Heart right ventricle (tissue), 16 donors: ENCODE data around the gene RBFOX2. TPM values are rescaled to one million over a fixed set of nuclear protein-coding genes. Genes with fewer than 3 reads are reported as not detected.
A peak's percentile ranks its signal among the peaks of the same experiment; 100 is the strongest.

Experiments used
- ATAC-seq, 8 donors: fragments of 200-7000 bp; cut with Tn5 transposase; one replicate each; pipeline ENCODE4 v1.9.1; 2020; ENCODE audit warnings: mild to moderate bottlenecking in 8 of 8, moderate library complexity in 8 of 8, moderate number of reproducible peaks in 1 of 8
- DNase-seq, 2 donors: peaks; one replicate each; pipeline ENCODE4 v3.0.0-alpha.2; 2020
- H3K27ac ChIP-seq, 10 donors: fragments of 200-600 bp; sonication (generic) in 2 of 10; one replicate each; pipeline versions ENCODE4 v1.5.0 to v1.8.0; 2020 to 2022; ENCODE audit warnings: mild to moderate bottlenecking in 3 of 10
- H3K27me3 ChIP-seq, 7 donors: fragments of 200-600 bp; one replicate each; pipeline ENCODE4 v1.8.0; 2021 to 2022; ENCODE audit warnings: mild to moderate bottlenecking in 2 of 7
- H3K36me3 ChIP-seq, 9 donors: fragments of 200-600 bp; sonication (generic) in 1 of 9; one replicate each; pipeline versions ENCODE4 v1.5.0 to v1.8.0; 2020 to 2022; ENCODE audit warnings: mild to moderate bottlenecking in 2 of 9
- H3K4me1 ChIP-seq, 9 donors: fragments of 200-600 bp; sonication (generic) in 1 of 9; one replicate each; pipeline versions ENCODE4 v1.5.0 to v1.8.0; 2020 to 2022; ENCODE audit warnings: mild to moderate bottlenecking in 4 of 9
- H3K4me3 ChIP-seq, 10 donors: fragments of 200-600 bp; sonication (generic) in 2 of 10; one replicate each; pipeline versions ENCODE4 v1.5.0 to v1.8.0; 2020 to 2022; ENCODE audit warnings: mild to moderate bottlenecking in 7 of 10, moderate library complexity in 2 of 10
- H3K9me3 ChIP-seq, 11 donors: fragments of 200-600 bp in 10 of 11; sonication (generic) in 2 of 11; one replicate each; pipeline versions ENCODE4 v1.5.0 to v1.8.0; 2013 to 2022; ENCODE audit warnings: mild to moderate bottlenecking in 2 of 11, control low read depth in 1 of 11, moderate library complexity in 1 of 11
- WGBS, 2 donors: extraction: QIAGEN DNeasy Blood & Tissue Kit; methylation state at CpG; one replicate each; pipeline ENCODE4 v1.1.7; 2013; ENCODE audit warnings: inconsistent platforms in 1 of 2; 5-methylcytosine and 5-hydroxymethylcytosine counted together
- intact Hi-C, 10 donors: fragments of 100-400 bp; cut with DNase I; formaldehyde crosslinking; loops; one replicate each; pipeline versions ENCODE4 v1.11.1 to v1.14.2; 2022
- polyA plus RNA-seq, 2 donors: library from polyadenylated mRNA; stranded (reverse); fragments of 200-250 nt; gene quantifications; one replicate each; pipeline ENCODE4 v1.2.3, GENCODE V29; 2013
- total RNA-seq, 10 donors: library from RNA; stranded (reverse); fragmentation: NEBNext Ultra II Directional in 3 of 10; extraction: Animal tissue kit (Norgen Biotek cat#: 25700) in 3 of 10; gene quantifications; one replicate each; pipeline versions ENCODE4 v1.2.1 to v1.2.4, GENCODE V29; 2021 to 2023
- TF ChIP-seq, protein P1 (sequence below), 9 donors: fragments of 200-600 bp; sonication (generic) in 2 of 9; IDR thresholded peaks; one replicate each; pipeline versions ENCODE4 v1.5.0 to v1.8.0; 2021 to 2022; ENCODE audit warnings: antibody characterized with exemption in 9 of 9, mild to moderate bottlenecking in 5 of 9, moderate library complexity in 1 of 9
- donor health status: Arrhythmogenic right ventricular cardiomyopathy.
- donor health status: ischemic (EF 13 %, LVEDD 7.1; RV severe dilation, severe dysfunction).
- donor health status: healthy with polysubstance abuse.
- donor health status: DM: no; HTN: yes; CAD: no.
- donor health status: DM: no; HTN: no; CAD: no.
- donor health status: ischemic (EF 25% LVEDD 6.9; RV normal size, moderate dysfunction).
- donor health status: ischemic (EF 25% LVEDD 5.7; RV mildly dilated, moderate dysfunction).
- donor health status: healthy.
- donor health status: DM: yes; HTN: yes; CAD: no.
- donor health status: Ischemic cardiomyopathy.
- donor health status: ischemic (EF 35%, LVEDD 5.7; RV mildly dilated, moderate dysfunction).
- donor health status: nonischemic (EF 11% LVEDD 7.7; RV severe dilation, severe dysfunction).
- donor health status: DM: yes; HTN: yes; CAD: no.
- donor health status: PGD.
- donor health status: ischemic (EF 29% LVEDD 5.4; RV normal size, mild dysfunction).
- donor health status: nonischemic (EF 23%, LVEDD 6.1; RV moderate dilation, normal function).

Gene RBFOX2
- total and polyA plus RNA-seq, 12 donors, result 18.0 to 105 (median 90.4) TPM

DNA sequence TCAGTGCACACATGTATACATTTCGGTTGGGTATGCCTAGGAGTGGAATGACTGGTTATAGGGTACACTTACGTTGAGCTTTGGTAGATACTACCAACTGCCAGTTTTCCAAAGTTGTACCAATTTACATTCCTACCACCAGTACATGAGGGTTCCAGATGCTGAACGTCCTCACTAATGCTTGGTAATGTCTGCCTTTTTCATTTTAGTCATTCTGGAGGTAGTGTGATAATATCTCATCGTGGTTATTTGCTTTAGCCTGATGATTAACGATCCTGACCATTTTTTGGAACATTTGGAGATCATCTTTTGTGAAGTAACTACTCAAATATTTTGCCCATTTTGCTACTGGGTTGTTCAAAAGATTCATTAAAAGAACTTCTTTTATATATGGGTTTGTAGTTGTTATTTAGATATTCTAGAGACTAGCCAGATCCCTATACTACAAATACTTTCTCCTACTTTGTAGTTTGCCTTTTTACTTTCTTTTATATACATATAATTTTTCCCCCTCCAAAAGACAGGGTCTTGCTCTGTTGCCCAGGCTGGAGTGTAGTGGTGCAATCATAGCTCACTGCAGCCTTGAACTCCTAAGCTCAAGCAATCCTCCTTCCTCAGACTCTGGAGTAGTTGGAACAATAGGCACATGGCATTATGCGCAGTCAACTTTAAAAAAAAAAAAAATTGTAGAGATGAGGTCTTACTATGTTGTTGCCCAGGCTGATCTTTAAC, 62.1 kb downstream of the RBFOX2 start:
- TF ChIP-seq, protein P1, sequence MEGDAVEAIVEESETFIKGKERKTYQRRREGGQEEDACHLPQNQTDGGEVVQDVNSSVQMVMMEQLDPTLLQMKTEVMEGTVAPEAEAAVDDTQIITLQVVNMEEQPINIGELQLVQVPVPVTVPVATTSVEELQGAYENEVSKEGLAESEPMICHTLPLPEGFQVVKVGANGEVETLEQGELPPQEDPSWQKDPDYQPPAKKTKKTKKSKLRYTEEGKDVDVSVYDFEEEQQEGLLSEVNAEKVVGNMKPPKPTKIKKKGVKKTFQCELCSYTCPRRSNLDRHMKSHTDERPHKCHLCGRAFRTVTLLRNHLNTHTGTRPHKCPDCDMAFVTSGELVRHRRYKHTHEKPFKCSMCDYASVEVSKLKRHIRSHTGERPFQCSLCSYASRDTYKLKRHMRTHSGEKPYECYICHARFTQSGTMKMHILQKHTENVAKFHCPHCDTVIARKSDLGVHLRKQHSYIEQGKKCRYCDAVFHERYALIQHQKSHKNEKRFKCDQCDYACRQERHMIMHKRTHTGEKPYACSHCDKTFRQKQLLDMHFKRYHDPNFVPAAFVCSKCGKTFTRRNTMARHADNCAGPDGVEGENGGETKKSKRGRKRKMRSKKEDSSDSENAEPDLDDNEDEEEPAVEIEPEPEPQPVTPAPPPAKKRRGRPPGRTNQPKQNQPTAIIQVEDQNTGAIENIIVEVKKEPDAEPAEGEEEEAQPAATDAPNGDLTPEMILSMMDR (IDR thresholded peaks at IDR 0.05), result no peak
- no peaks in the 10 kb centered on the region for H3K27me3 ChIP-seq
- H3K36me3 ChIP-seq, result no peaks in the 10 kb centered on the region
- ATAC-seq (no peak), DNase-seq (no peak)
- intact Hi-C loops, result loop anchor here in 1 of 10 donors (10.0 kb wide), 1 partner anchor 58 kb away; the partner anchor contains the start of gene RBFOX2
- no peaks in the 10 kb centered on the region for H3K9me3 ChIP-seq
- peak overlapping the region in 1 of 10 donors; percentile 11 for H3K27ac ChIP-seq
- peaks cover 0 to 65% (median 38%) of the 10 kb centered on the region in 9 donors for H3K4me1 ChIP-seq
- 91 to 94% methylated on average over 6 of the region's 6 CpGs for WGBS, 2 donors
- no peak overlapping the region for H3K4me3 ChIP-seq

DNA sequence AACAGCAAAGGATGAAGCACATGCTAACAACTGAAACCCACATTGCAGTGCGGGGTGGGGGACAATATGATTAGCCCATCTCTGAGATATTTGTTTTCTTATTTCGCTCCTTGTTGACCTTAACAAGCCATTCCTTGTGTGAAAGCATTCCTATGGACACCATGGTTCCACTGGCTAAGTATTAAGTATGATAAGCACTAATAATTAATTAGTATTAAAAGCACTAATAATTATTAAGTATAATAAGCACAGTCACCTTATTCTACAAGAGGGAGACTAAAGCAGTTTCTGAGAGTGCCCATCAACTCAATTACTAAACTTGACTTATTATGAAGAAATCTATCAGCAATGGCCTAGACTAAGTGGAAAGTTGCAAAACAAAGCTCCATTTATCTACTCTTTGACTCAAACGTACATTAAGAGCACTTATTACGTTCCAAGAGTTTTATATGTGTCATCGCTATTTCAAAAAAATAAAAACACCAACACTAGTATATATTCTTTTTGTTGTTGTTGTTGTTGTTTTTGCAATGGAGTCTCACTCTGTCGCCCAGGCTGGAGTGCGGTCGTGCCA, 65.3 kb downstream of the RBFOX2 start:
- no peaks in the 10 kb centered on the region for H3K36me3 ChIP-seq
- H3K27me3 ChIP-seq, result no peaks in the 10 kb centered on the region
- no peak for DNase-seq
- no peak for ATAC-seq
- H3K4me1 ChIP-seq, result peaks cover 3 to 65% (median 46%) of the 10 kb centered on the region in 9 donors
- no peak overlapping the region for H3K4me3 ChIP-seq
- intact Hi-C loops, result loop anchor here in 2 of 10 donors (5.0 to 10.0 kb wide), 2 partner anchors 61 to 64 kb away; partner anchors contain the start of gene RBFOX2 (in 2 of the 2)
- TF ChIP-seq, protein P1 (IDR thresholded peaks at IDR 0.05), result no peak
- 93 to 95% methylated on average over 8 of the region's 8 CpGs for WGBS, 2 donors
- no peaks in the 10 kb centered on the region for H3K9me3 ChIP-seq
- H3K27ac ChIP-seq, result peak overlapping the region in 6 of 10 donors; percentile 47 to 88 (median 80)

DNA sequence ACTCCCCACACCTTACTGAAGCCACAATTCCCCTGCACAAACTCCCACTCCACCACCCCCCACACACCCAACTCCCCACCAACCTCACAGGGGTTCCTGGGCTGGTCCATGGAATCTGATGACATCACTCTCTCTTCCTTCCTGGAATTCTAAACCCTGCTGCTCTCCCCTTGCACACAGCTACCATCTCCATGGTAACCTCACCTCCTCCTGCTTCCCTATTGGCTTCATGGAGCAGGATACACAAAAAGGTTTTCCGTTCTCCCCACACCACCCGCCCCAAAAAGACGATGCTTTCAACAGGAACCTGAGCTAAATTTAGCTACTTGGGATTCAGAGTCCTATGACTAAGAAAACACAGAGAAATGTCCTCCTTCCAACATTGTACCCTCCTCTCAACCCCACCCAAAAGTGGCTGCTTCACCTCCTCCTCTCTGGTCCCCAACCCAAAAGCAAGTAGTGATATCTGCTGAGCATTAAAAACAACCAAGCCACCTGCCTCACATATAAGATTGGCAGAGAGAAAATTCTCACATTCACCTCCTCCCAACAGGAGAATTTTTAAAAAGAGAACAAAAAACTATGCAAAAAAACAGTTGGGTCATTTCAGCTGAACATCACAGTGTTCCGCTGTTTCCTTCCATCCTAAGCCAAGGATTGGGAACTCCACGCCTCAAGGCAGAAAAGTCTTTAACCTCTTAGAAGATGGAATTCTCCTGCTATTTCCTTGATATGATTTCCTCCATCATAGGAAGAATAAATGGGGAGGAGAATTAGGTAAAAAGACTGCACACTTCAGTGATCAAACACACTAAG, 66.9 kb downstream of the RBFOX2 start:
- peak overlapping the region in 5 of 10 donors; percentile 0 to 31 (median 13) for H3K4me3 ChIP-seq
- 24 to 30% methylated on average over 5 of the region's 5 CpGs for WGBS, 2 donors

More for the DNA sequence above, 66.9 kb downstream of the RBFOX2 start:
- no peaks in the 10 kb centered on the region for H3K27me3 ChIP-seq
- H3K36me3 ChIP-seq, result no peaks in the 10 kb centered on the region
- DNase-seq (peak; percentile 23 to 87), ATAC-seq (peak; percentile 90 to 98 (median 95))
- H3K4me1 ChIP-seq, result peaks cover 3 to 65% (median 41%) of the 10 kb centered on the region in 9 donors
- TF ChIP-seq, protein P1 (IDR thresholded peaks at IDR 0.05), result no peak
- no peaks in the 10 kb centered on the region for H3K9me3 ChIP-seq
- intact Hi-C loops, result loop anchor here in 2 of 10 donors (5.0 to 10.0 kb wide), 2 partner anchors 63 to 66 kb away; partner anchors contain the start of gene RBFOX2 (in 2 of the 2)
- H3K27ac ChIP-seq, result peak overlapping the region; percentile 57 to 88 (median 74)
